LNCaP clone FGC (cell line): Measurements from ENCODE around the gene NFIB.

ENCODE experiments used
- DNase-seq: peaks from one replicate; pipeline ENCODE4 v3.0.0-alpha.2; 2011; ENCODE audit warnings: low read depth
- H3K4me3 ChIP-seq: 2 replicates; pipeline ENCODE4 v1.5.1; 2011; ENCODE audit warnings: mild to moderate bottlenecking, low read depth, low read length, control low read depth
- CTCF ChIP-seq: IDR thresholded peaks from 2 replicates; pipeline ENCODE4 v1.5.1; 2012; ENCODE audit warnings: mild to moderate bottlenecking; ENCODE audit not compliant: control insufficient read depth, insufficient read depth; ENCODE audit errors: extremely low read depth

NFIB gene

GRCh38 chr9:14212077-14212476 is 101.9 kb downstream of the NFIB start:
- no peak overlapping the region for H3K4me3 ChIP-seq
- no peak for DNase-seq
- TF ChIP-seq CTCF = no peak

DNA sequence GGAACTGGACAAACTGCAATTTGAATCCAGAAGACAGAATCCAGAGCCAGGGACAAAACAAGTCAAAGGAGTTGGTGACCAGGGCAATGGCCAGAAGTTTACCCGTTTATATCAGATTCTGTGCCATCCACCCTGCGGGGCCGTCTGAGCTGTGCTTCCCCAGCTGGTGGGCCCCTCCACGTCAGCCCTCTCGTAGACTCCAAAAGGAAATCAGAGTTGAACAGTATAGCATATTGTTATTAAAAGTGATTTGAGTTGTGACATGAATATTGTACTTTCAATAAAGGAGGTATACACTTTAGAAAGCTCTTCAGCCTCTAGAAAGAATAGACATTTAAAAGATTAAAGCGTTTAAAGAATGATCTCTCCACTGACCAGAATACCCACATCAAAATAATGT is 102.4 kb downstream of the NFIB start:
- TF ChIP-seq CTCF = no peak
- peak; percentile 25 for DNase-seq
- no peak overlapping the region for H3K4me3 ChIP-seq

- H3K4me3 ChIP-seq = no peak overlapping the region
- no peak for TF ChIP-seq CTCF
- DNase-seq = no peak
Measured at GRCh38 chr9:14210428-14210827, 103.5 kb downstream of the NFIB start.

- peak; percentile 8 for DNase-seq
- no peak for TF ChIP-seq CTCF
- no peak overlapping the region for H3K4me3 ChIP-seq
Measured at GRCh38 chr9:14209399-14210345, 104.3 kb downstream of the NFIB start.

GRCh38 chr9:14207352-14207995 is 106.5 kb downstream of the NFIB start:
- no peak for TF ChIP-seq CTCF
- no peak for DNase-seq
- no peak overlapping the region for H3K4me3 ChIP-seq

GRCh38 chr9:14205463-14205862 is 108.5 kb downstream of the NFIB start:
- H3K4me3 ChIP-seq = no peak overlapping the region
- no peak for DNase-seq
- TF ChIP-seq CTCF = no peak
